OCI-LY7 (cell line): ENCODE data around the gene SDCCAG8. TPM values are rescaled to one million over a fixed set of nuclear protein-coding genes. Genes with fewer than 3 reads are reported as not detected.
"Not testable (repeated sequence)": the region's sequence is repeated elsewhere in the genome, so short reads cannot be mapped to it uniquely, and the experiment has no call there.

ENCODE experiments used
- BruUV-seq: library from RNA; stranded (reverse); fragments of 400-500 nt; replicated peaks from 2 replicates; lab custom pipeline; 2021; lab: Mats Ljungman, UMichigan
- CTCF ChIA-PET: fragments of 300-600 bp; sonication (Branson Sonifier 250); formaldehyde crosslinking; loops from one replicate; lab custom pipeline; 2022; ENCODE audit warnings: antibody characterized with exemption; ENCODE audit not compliant: unreplicated experiment; lab: Charles Lee
- POLR2A ChIA-PET: fragments of 300-600 bp; sonication (Branson Sonifier 250); formaldehyde crosslinking; loops from one replicate; lab custom pipeline; 2022; ENCODE audit warnings: antibody characterized with exemption; lab: Charles Lee
- DNase-seq: peaks from one replicate; pipeline ENCODE4 v3.0.0-alpha.2; 2015; ENCODE audit warnings: low spot score
- H2AFZ ChIP-seq: fragments of 200-600 bp; sonication (generic), shearing (Covaris generic); 2 replicates; pipeline ENCODE4 v1.6.1; 2014; ENCODE audit warnings: mild to moderate bottlenecking, antibody characterized with exemption, low read length, moderate library complexity
- H3K27ac ChIP-seq: fragments of 200-600 bp; sonication (generic); 2 replicates; pipeline ENCODE4 v1.5.1; 2014; ENCODE audit warnings: mixed run types, low read depth, mild to moderate bottlenecking, moderate library complexity, low read length, inconsistent platforms; ENCODE audit not compliant: poor library complexity, severe bottlenecking
- H3K36me3 ChIP-seq: fragments of 200-600 bp; sonication (generic); 2 replicates; pipeline ENCODE4 v1.6.1; 2014; ENCODE audit warnings: mild to moderate bottlenecking, antibody characterized with exemption, low read length, moderate library complexity, mixed read lengths; ENCODE audit not compliant: insufficient read depth
- H3K4me1 ChIP-seq: fragments of 200-600 bp; sonication (generic); 2 replicates; pipeline ENCODE4 v1.5.1; 2014; ENCODE audit warnings: mild to moderate bottlenecking, low read length; ENCODE audit not compliant: insufficient read depth, poor library complexity, severe bottlenecking
- H3K4me2 ChIP-seq: fragments of 200-600 bp; sonication (generic); 2 replicates; pipeline ENCODE4 v1.6.1; 2014; ENCODE audit warnings: mild to moderate bottlenecking, low read length
- H3K4me3 ChIP-seq: fragments of 200-600 bp; sonication (generic); 2 replicates; pipeline ENCODE4 v1.5.1; 2014; ENCODE audit warnings: mild to moderate bottlenecking, low read depth, low read length; ENCODE audit not compliant: poor library complexity, severe bottlenecking
- H3K79me2 ChIP-seq: fragments of 200-600 bp; sonication (generic); 2 replicates; pipeline ENCODE4 v1.6.1; 2016; ENCODE audit warnings: low read depth, mild to moderate bottlenecking, low read length, moderate library complexity, mixed read lengths; ENCODE audit not compliant: insufficient read depth
- H3K9me2 ChIP-seq: fragments of 200-600 bp; sonication (generic); 2 replicates; pipeline ENCODE4 v1.6.1; 2016; ENCODE audit warnings: mild to moderate bottlenecking, low read length, mixed read lengths; ENCODE audit not compliant: insufficient read depth
- H3K9me3 ChIP-seq: fragments of 200-600 bp; sonication (generic); 2 replicates; pipeline ENCODE4 v1.6.1; 2014; ENCODE audit warnings: mild to moderate bottlenecking, mixed run types, low read length, mixed read lengths
- H4K20me1 ChIP-seq: fragments of 200-600 bp; sonication (generic); 2 replicates; pipeline ENCODE4 v1.6.1; 2014; ENCODE audit warnings: mild to moderate bottlenecking, antibody characterized with exemption, low read length, moderate library complexity, mixed read lengths; ENCODE audit not compliant: insufficient read depth
- EZH2phosphoT487 ChIP-seq: fragments of 200-600 bp; sonication (generic); IDR thresholded peaks from 2 replicates; pipeline ENCODE4 v1.6.1; 2018; ENCODE audit warnings: low read depth, borderline replicate concordance, mild to moderate bottlenecking, mixed run types, antibody characterized with exemption, low read length, moderate library complexity, mixed read lengths
- intact Hi-C: fragments of 100-400 bp; cut with micrococcal nuclease; formaldehyde crosslinking; loops from one replicate; pipeline ENCODE4 v1.10.0; 2022; ENCODE audit not compliant: unreplicated experiment
- total RNA-seq, 2 experiments: library from RNA; depleted of rRNA in 1 of 2; stranded (reverse); fragments of >200 nt in 1 of 2; shearing (Covaris generic) in 1 of 2; gene quantifications; 2 replicates each; pipeline ENCODE4 v1.2.3, GENCODE V29; 2014 to 2022
- TF ChIP-seq, protein P1 (sequence below): fragments of 200-600 bp; sonication (generic); conservative IDR thresholded peaks from 2 replicates; pipeline ENCODE4 v1.5.1; 2014; ENCODE audit warnings: mild to moderate bottlenecking, antibody characterized with exemption, low read length, moderate library complexity, mixed read lengths

SDCCAG8 gene
- total RNA-seq, 2 experiments from 2014 or later, result 18.1 to 28.7 TPM

GRCh38 chr1:243335292-243335691 lies 79.5 kb downstream of the SDCCAG8 start:
- H3K4me1 ChIP-seq, result no peaks in the 10 kb centered on the region
- no peaks in the 10 kb centered on the region for H3K79me2 ChIP-seq
- intact Hi-C loops, result no loop called here
- H4K20me1 ChIP-seq, result no peaks in the 10 kb centered on the region
- no peak for TF ChIP-seq EZH2phosphoT487
- TF ChIP-seq, protein P1, sequence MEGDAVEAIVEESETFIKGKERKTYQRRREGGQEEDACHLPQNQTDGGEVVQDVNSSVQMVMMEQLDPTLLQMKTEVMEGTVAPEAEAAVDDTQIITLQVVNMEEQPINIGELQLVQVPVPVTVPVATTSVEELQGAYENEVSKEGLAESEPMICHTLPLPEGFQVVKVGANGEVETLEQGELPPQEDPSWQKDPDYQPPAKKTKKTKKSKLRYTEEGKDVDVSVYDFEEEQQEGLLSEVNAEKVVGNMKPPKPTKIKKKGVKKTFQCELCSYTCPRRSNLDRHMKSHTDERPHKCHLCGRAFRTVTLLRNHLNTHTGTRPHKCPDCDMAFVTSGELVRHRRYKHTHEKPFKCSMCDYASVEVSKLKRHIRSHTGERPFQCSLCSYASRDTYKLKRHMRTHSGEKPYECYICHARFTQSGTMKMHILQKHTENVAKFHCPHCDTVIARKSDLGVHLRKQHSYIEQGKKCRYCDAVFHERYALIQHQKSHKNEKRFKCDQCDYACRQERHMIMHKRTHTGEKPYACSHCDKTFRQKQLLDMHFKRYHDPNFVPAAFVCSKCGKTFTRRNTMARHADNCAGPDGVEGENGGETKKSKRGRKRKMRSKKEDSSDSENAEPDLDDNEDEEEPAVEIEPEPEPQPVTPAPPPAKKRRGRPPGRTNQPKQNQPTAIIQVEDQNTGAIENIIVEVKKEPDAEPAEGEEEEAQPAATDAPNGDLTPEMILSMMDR, result no peak
- 0 out of 2 replicates have a peak, but pooled peaks cover 4% of the 10 kb centered on the region for H3K36me3 ChIP-seq
- POLR2A ChIA-PET, result interaction anchor here (0.6 kb wide), 1 partner anchor 390 kb away, joined by 4 read pairs; no protein-coding TSS in a partner anchor
- no peak for DNase-seq
- H3K4me2 ChIP-seq, result no peak overlapping the region
- H3K27ac ChIP-seq, result no peak overlapping the region
- H2AFZ ChIP-seq, result no peak overlapping the region
- no peaks in the 10 kb centered on the region for H3K9me3 ChIP-seq
- no peaks in the 10 kb centered on the region for H3K9me2 ChIP-seq
- CTCF ChIA-PET, result no interaction called here
- no TSS peak for BruUV-seq
- H3K4me3 ChIP-seq, result no peak overlapping the region

DNA sequence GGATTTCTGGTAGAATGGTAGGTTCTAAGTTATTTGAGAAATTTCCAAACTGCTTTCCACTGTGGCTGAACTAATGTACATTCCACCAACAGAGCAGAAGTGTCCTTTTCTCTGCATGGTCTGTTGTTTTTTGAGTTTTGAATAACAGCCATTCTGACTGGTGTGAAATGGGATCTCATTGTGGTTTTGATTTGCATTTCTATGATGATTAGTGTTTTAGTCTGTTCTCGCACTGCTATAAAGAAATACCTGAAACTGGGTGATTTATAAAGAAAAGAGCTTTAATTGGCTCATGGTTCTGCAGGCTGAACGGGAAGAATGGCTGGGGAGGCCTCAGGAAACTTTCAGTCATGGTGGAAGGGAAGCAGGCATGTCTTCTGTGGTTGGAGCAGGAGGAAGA lies 80.3 kb downstream of the SDCCAG8 start:
- intact Hi-C loops, result no loop called here
- Histone ChIP-seq H2AFZ (no peak overlapping the region), H3K4me3 (no peak overlapping the region), H3K36me3 (0 out of 2 replicates have a peak, but pooled peaks cover 4% of the 10 kb centered on the region), H3K27ac (no peak overlapping the region), H3K9me3 (no peaks in the 10 kb centered on the region), H3K4me2 (no peak overlapping the region), H3K79me2 (no peaks in the 10 kb centered on the region), H3K4me1 (no peaks in the 10 kb centered on the region), H3K9me2 (no peaks in the 10 kb centered on the region), H4K20me1 (no peaks in the 10 kb centered on the region)
- ChIA-PET CTCF (no interaction called here), POLR2A (no interaction called here)
- no peak for TF ChIP-seq EZH2phosphoT487
- TF ChIP-seq, protein P1, result no peak
- no TSS peak for BruUV-seq
- DNase-seq, result no peak

DNA sequence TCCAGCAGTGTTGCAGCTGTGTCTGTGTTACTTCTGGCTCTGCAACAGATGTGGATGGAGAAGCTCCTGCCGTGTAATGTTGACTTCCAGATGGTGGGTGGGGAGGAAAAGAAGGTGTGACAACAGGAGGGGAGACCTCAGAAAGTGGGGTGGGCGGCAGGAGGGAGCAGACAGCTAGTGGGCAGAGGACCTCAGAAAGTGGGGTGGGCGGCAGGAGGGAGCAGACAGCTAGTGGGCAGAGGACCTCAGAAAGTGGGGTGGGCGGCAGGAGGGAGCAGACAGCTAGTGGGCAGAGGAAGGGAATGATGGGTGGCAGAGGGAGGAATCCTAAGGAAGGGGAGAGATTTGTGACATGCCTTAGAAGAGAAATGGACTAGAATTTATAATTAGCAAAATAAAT lies 83.0 kb downstream of the SDCCAG8 start:
- H3K36me3 ChIP-seq, intact Hi-C loops, H4K20me1 ChIP-seq, CTCF ChIA-PET, BruUV-seq, H3K27ac ChIP-seq, H3K4me3 ChIP-seq, DNase-seq, H3K4me2 ChIP-seq, H3K79me2 ChIP-seq, H3K9me3 ChIP-seq, H3K9me2 ChIP-seq, H3K4me1 ChIP-seq, H2AFZ ChIP-seq: not testable (repeated sequence)
- POLR2A ChIA-PET, result interaction anchor here (0.6 kb wide), 2 partner anchors 92 to 1743 kb away, joined by 3 read pairs; no protein-coding TSS in a partner anchor
